Upper lobe of left lung (tissue), 6 donors: ENCODE data around the gene LRRC56. TPM values are rescaled to one million over a fixed set of nuclear protein-coding genes. Genes with fewer than 3 reads are reported as not detected.

Experiments used
- ATAC-seq, 2 donors: fragments of 200-7000 bp; cut with Tn5 transposase; one replicate each; pipeline ENCODE4 v1.9.1; 2022; ENCODE audit warnings: mild to moderate bottlenecking in 2 of 2, moderate library complexity in 2 of 2; ENCODE audit not compliant: low FRiP score in 2 of 2
- DNase-seq, 2 donors: peaks; one replicate each; pipeline ENCODE4 v3.0.0-alpha.2; 2019 to 2020
- H3K27ac ChIP-seq, 4 donors: fragments of 200-600 bp; sonication (generic); one replicate each; pipeline ENCODE4 v1.5.1; 2016 to 2019
- H3K27me3 ChIP-seq, 4 donors: fragments of 200-600 bp; sonication (generic); one replicate each; pipeline ENCODE4 v1.5.1; 2017 to 2019
- H3K36me3 ChIP-seq, 4 donors: fragments of 200-600 bp; sonication (generic); one replicate each; pipeline ENCODE4 v1.5.1; 2016 to 2019
- H3K4me1 ChIP-seq, 4 donors: fragments of 200-600 bp; sonication (generic); one replicate each; pipeline ENCODE4 v1.5.1; 2018 to 2019
- H3K4me3 ChIP-seq, 4 donors: fragments of 200-600 bp; sonication (generic); one replicate each; pipeline ENCODE4 v1.5.1; 2017 to 2019; ENCODE audit warnings: mild to moderate bottlenecking in 2 of 4, moderate library complexity in 1 of 4
- H3K9me3 ChIP-seq, 4 donors: fragments of 200-600 bp; sonication (generic); one replicate each; pipeline ENCODE4 v1.5.1; 2018 to 2019
- EP300 ChIP-seq, 4 donors: sonication (generic); formaldehyde crosslinking; IDR thresholded peaks; one replicate each; pipeline ENCODE4 v1.5.1; 2017; ENCODE audit warnings: antibody characterized with exemption in 4 of 4, control low read depth in 2 of 4
- POLR2A ChIP-seq, 4 donors: fragments of 450-650 bp; IDR thresholded peaks; one replicate each; pipeline ENCODE4 v1.5.1; 2016 to 2017; ENCODE audit warnings: antibody characterized with exemption in 4 of 4, mild to moderate bottlenecking in 2 of 4
- POLR2AphosphoS5 ChIP-seq, 2 donors: sonication (generic); formaldehyde crosslinking; IDR thresholded peaks; one replicate each; pipeline ENCODE4 v1.5.1; 2017; ENCODE audit warnings: antibody characterized with exemption in 2 of 2
- WGBS, 2 donors: methylation state at CpG; one replicate each; pipeline ENCODE4 v1.1.5; 2017 to 2018; 5-methylcytosine and 5-hydroxymethylcytosine counted together
- small RNA-seq, 4 donors: library from RNA; depleted of rRNA; stranded (forward); fragments of <200 nt; gene quantifications; one replicate each; pipeline ENCODE3, GENCODE V24; 2016
- total RNA-seq, 6 donors: library from RNA; depleted of rRNA in 4 of 6; stranded (reverse); fragments of >200 nt in 4 of 6; gene quantifications; one replicate each; pipeline versions ENCODE4 v1.1.0 to v1.2.1, GENCODE V29; 2016 to 2021
- TF ChIP-seq, protein P1 (sequence below), 6 experiments: fragments of 450-650 bp in 4 of 6; fragments of 200-600 bp in 2 of 6; sonication (generic) in 2 of 6; IDR thresholded peaks; one replicate each; pipeline ENCODE4 v1.5.1; 2016 to 2019; ENCODE audit warnings: antibody characterized with exemption in 6 of 6
- donor health status: DM: no; HTN: no; CAD: no; lungs with moderate emphysema.
- donor health status: DM: no; HTN: yes; CAD: no; lungs with severe emphysema.

Gene LRRC56
- total RNA-seq, 6 donors from 2014 or later, result 3.5 to 11.5 (median 5.8) TPM

DNA sequence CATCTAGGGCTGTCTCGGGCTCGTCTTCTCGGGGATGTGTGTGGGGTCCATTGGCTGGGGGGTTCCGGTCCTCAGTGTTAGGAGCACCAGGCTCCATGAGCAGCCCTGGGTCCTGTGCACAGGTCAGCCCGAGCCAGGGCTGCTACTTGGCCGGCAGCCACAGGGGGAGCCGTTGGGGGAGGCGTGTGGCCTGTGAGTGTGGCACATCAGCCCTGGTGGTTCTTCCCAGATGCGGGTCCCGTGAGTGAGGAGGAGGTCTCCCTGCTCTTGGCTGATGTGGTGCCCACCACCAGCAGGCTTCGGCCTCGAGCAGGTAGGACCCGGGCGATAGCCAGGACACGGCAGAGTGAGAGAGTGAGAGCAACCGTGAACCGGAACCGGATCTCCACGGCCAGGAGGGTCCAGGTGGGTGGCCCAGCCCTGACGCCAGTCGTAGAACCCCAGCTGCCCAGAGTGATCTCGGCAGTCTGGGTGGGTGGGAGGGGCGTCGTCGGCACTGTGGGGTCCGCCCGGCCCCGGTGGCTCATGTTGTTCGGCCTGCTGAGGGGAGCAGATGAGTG is 59.9 kb downstream of the LRRC56 start:
- ATAC-seq (peak; percentile 5), DNase-seq (peak in 1 of 2 donors; percentile 71)
- no peak overlapping the region for H3K27ac ChIP-seq
- H3K4me1 ChIP-seq, result no peaks in the 10 kb centered on the region
- peaks cover 40 to 100% (median 94%) of the 10 kb centered on the region in 4 donors for H3K36me3 ChIP-seq
- no peaks in the 10 kb centered on the region for H3K9me3 ChIP-seq
- no peaks in the 10 kb centered on the region for H3K27me3 ChIP-seq
- TF ChIP-seq EP300 (IDR thresholded peaks at IDR 0.05), result no peak
- TF ChIP-seq, protein P1, sequence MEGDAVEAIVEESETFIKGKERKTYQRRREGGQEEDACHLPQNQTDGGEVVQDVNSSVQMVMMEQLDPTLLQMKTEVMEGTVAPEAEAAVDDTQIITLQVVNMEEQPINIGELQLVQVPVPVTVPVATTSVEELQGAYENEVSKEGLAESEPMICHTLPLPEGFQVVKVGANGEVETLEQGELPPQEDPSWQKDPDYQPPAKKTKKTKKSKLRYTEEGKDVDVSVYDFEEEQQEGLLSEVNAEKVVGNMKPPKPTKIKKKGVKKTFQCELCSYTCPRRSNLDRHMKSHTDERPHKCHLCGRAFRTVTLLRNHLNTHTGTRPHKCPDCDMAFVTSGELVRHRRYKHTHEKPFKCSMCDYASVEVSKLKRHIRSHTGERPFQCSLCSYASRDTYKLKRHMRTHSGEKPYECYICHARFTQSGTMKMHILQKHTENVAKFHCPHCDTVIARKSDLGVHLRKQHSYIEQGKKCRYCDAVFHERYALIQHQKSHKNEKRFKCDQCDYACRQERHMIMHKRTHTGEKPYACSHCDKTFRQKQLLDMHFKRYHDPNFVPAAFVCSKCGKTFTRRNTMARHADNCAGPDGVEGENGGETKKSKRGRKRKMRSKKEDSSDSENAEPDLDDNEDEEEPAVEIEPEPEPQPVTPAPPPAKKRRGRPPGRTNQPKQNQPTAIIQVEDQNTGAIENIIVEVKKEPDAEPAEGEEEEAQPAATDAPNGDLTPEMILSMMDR (IDR thresholded peaks at IDR 0.05), result no peak
- TF ChIP-seq POLR2A (IDR thresholded peaks at IDR 0.05), result no peak
- TF ChIP-seq POLR2AphosphoS5 (IDR thresholded peaks at IDR 0.05), result no peak
- H3K4me3 ChIP-seq, result no peak overlapping the region
- 80 to 93% methylated on average over 1 to 25 of the region's 29 CpGs for WGBS, 2 donors

DNA sequence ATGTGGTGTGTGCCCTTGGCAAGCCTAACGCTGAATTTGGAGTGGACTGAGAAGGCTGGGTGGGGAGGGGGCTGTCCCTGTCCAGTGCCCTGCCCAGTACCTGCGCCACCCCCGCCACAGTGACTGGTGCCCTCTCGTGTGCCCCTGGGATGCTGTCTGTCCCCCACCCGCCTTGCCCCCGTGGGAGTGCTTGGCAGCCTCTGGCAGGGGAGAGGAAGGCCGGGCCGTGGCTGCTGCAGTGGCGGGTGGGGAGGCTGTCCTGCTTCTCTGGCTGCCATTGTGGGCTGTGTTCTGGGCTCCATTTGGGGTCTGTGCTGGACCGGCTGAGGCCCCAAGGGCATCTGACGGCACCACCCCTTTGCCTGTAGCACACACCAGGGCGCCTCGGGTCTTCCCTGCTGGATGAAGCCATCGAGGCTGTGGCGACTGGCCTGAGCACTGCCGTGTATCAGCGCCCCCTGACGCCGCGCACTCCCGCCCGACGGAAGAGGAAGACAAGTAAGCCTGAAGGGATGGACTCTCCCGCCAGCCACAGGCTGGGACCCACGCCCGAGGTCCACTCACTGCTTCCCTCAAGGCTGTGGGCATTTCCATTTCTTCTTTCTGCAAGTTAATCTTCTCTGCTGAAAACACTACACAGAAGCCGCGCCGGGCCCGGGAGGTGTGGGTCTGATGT is 60.8 kb downstream of the LRRC56 start:
- H3K4me1 ChIP-seq, result no peaks in the 10 kb centered on the region
- H3K36me3 ChIP-seq, result peaks cover 34 to 100% (median 94%) of the 10 kb centered on the region in 4 donors
- TF ChIP-seq POLR2AphosphoS5 (IDR thresholded peaks at IDR 0.05) (no peak), POLR2A (IDR thresholded peaks at IDR 0.05) (no peak), EP300 (IDR thresholded peaks at IDR 0.05) (no peak)
- TF ChIP-seq, protein P1 (IDR thresholded peaks at IDR 0.05), result no peak
- DNase-seq (peak in 1 of 2 donors; percentile 83), ATAC-seq (peak in 1 of 2 donors; percentile 4)
- H3K27ac ChIP-seq, result no peak overlapping the region
- H3K27me3 ChIP-seq, result no peaks in the 10 kb centered on the region
- no peaks in the 10 kb centered on the region for H3K9me3 ChIP-seq
- H3K4me3 ChIP-seq, result no peak overlapping the region
- WGBS, 2 donors, result 88 to 97% methylated on average over 17 to 30 of the region's 30 CpGs

DNA sequence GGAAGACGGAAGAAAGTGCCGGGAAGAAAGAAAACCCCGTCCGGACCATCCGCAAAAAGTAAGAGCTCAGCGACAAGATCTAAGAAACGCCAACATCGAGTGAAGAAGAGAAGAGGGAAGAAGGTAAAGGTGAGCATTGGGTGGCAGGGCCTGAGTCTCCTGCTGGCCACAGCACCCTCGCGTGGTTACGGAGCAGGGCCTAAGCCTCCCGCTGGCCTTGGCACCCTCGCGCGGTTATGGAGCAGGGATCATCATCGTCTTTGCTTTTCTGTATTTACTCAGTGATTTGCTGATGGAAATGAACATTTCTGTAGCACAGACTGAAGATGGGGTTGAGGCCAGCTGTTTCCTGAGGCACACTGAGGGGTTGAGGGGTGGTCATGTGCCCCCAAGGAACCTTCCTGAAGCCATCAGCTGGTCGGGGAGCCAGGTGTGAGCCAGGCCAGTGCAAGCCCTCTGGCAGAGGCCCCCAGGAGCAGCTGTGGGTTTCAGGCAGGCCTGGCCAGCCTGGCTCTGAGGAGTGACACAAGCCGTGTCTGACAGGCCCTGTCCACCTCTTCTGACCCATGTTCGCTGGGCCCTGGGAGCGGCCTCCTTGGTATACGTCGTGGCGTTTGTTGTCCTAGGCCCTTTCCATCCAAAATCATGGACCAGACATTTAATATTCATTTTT is 64.4 kb downstream of the LRRC56 start:
- peaks cover 52 to 100% (median 95%) of the 10 kb centered on the region in 4 donors for H3K36me3 ChIP-seq
- no peak overlapping the region for H3K27ac ChIP-seq
- WGBS, 2 donors, result 95 to 97% methylated on average over 22 to 23 of the region's 23 CpGs
- no peaks in the 10 kb centered on the region for H3K9me3 ChIP-seq
- ATAC-seq (no peak), DNase-seq (peak in 1 of 2 donors; percentile 62)
- TF ChIP-seq, protein P1 (IDR thresholded peaks at IDR 0.05), result no peak
- TF ChIP-seq EP300 (IDR thresholded peaks at IDR 0.05) (no peak), POLR2A (IDR thresholded peaks at IDR 0.05) (no peak), POLR2AphosphoS5 (IDR thresholded peaks at IDR 0.05) (no peak)
- no peak overlapping the region for H3K4me3 ChIP-seq
- no peaks in the 10 kb centered on the region for H3K27me3 ChIP-seq
- H3K4me1 ChIP-seq, result no peaks in the 10 kb centered on the region

DNA sequence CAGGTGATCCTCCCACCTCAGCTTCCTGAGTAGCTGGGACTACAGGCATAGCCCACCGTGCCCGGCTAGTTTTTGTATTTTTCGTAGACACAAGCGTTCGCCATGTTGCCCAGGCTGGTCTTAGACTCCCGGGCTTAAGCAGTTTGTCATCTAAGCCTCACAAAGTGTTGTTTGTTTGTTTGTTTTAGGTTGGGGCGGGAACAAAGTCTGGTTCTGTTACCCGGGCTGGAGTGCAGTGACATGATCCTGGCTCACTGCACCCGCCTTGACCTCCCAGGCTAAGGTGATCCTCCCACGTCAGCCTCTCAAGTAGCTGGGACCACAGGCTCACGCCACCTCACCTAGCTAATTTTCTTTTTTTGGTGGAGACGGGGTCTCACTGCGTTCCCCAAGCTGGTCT is 65.8 kb downstream of the LRRC56 start:
- Histone ChIP-seq H3K36me3 (peaks cover 62 to 100% (median 95%) of the 10 kb centered on the region in 4 donors), H3K9me3 (no peaks in the 10 kb centered on the region), H3K27me3 (no peaks in the 10 kb centered on the region), H3K27ac (no peak overlapping the region), H3K4me1 (no peaks in the 10 kb centered on the region), H3K4me3 (no peak overlapping the region)
- no peak for DNase-seq
- ATAC-seq, result no peak
- TF ChIP-seq POLR2AphosphoS5 (IDR thresholded peaks at IDR 0.05) (no peak), EP300 (IDR thresholded peaks at IDR 0.05) (no peak), POLR2A (IDR thresholded peaks at IDR 0.05) (no peak)
- TF ChIP-seq, protein P1 (IDR thresholded peaks at IDR 0.05), result no peak
- WGBS, 2 donors, result 93% methylated on average over 13 of the region's 13 CpGs

Small RNA genes within 50 kb of the gene (small RNA-seq; reads per million reads assigned to genes)
- 16.2 to 60.5 (median 32.7) reads per million in 4 donors for gene MIR210

Other genes starting within 250 kb of the LRRC56 start
- 100 to 1,000 TPM in 2 of 6 donors, 10 to 100 TPM in 4; 34.1 to 535 (median 65.2) TPM for gene PGGHG, start 248.4 kb upstream of the LRRC56 start, total RNA-seq
- gene IFITM5, start 238.0 kb upstream of the LRRC56 start, total RNA-seq, result not detected
- 100 to 1,000 TPM; 113 to 704 (median 271) TPM for gene IFITM2, start 229.7 kb upstream of the LRRC56 start, total RNA-seq
- 100 to 1,000 TPM in 1 of 6 donors, 10 to 100 TPM in 5; 16.8 to 119 (median 74.5) TPM for gene IFITM1, start 223.5 kb upstream of the LRRC56 start, total RNA-seq
- gene IFITM3, start 216.7 kb upstream of the LRRC56 start, total RNA-seq, result 100 to 1,000 TPM; 132 to 860 (median 360) TPM
- 1 to 10 TPM in 1 of 6 donors, under 1 TPM in 4, not detected in 1; 0.23 to 2.1 (median 0.54) TPM for gene B4GALNT4, start 168.0 kb upstream of the LRRC56 start, total RNA-seq
- 10 to 100 TPM; 33.4 to 86.3 (median 55.2) TPM for gene PKP3, start 143.3 kb upstream of the LRRC56 start, total RNA-seq
- gene SIGIRR, start 122.5 kb upstream of the LRRC56 start, total RNA-seq, result 100 to 1,000 TPM in 3 of 6 donors, 10 to 100 TPM in 3; 54.7 to 116 (median 91.1) TPM
- gene ANO9, start 95.5 kb upstream of the LRRC56 start, total RNA-seq, result 10 to 100 TPM; 11.7 to 62.9 (median 18.8) TPM
- gene PTDSS2, start 87.2 kb upstream of the LRRC56 start, total RNA-seq, result 100 to 1,000 TPM in 1 of 6 donors, 10 to 100 TPM in 5; 29.6 to 188 (median 45.1) TPM
- gene RNH1, start 30.3 kb upstream of the LRRC56 start, total RNA-seq, result 100 to 1,000 TPM; 236 to 374 (median 339) TPM
- 10 to 100 TPM; 45.5 to 85.0 (median 59.9) TPM for gene HRAS, start 2.0 kb upstream of the LRRC56 start, total RNA-seq
- 10 to 100 TPM in 2 of 6 donors, 1 to 10 TPM in 4; 4.6 to 32.5 (median 6.7) TPM for gene LMNTD2, start 23.2 kb downstream of the LRRC56 start, total RNA-seq
- gene RASSF7, start 23.4 kb downstream of the LRRC56 start, total RNA-seq, result 100 to 1,000 TPM in 5 of 6 donors, 10 to 100 TPM in 1; 80.2 to 222 (median 129) TPM
- 10 to 100 TPM; 25.7 to 93.2 (median 37.9) TPM for gene PHRF1, start 38.9 kb downstream of the LRRC56 start, total RNA-seq
- gene IRF7, start 78.4 kb downstream of the LRRC56 start, total RNA-seq, result 100 to 1,000 TPM in 2 of 6 donors, 10 to 100 TPM in 4; 32.6 to 123 (median 56.2) TPM
- under 1 TPM in 1 of 6 donors, not detected in 5; 0.40 TPM for gene CDHR5, start 87.4 kb downstream of the LRRC56 start, total RNA-seq
- under 1 TPM in 1 of 6 donors, not detected in 5; 0.72 TPM for gene SCT, start 89.7 kb downstream of the LRRC56 start, total RNA-seq
- gene DRD4, start 99.7 kb downstream of the LRRC56 start, total RNA-seq, result 1 to 10 TPM in 3 of 6 donors, under 1 TPM in 1, not detected in 2; 0.54 to 4.2 (median 1.5) TPM
- 10 to 100 TPM; 23.9 to 87.3 (median 35.6) TPM for gene DEAF1, start 157.7 kb downstream of the LRRC56 start, total RNA-seq
- gene TMEM80, start 158.3 kb downstream of the LRRC56 start, total RNA-seq, result 10 to 100 TPM; 28.6 to 62.9 (median 36.1) TPM
- gene EPS8L2, start 168.7 kb downstream of the LRRC56 start, total RNA-seq, result 100 to 1,000 TPM; 120 to 497 (median 199) TPM
- 100 to 1,000 TPM; 163 to 313 (median 217) TPM for gene TALDO1, start 209.9 kb downstream of the LRRC56 start, total RNA-seq
- gene GATD1, start 240.0 kb downstream of the LRRC56 start, total RNA-seq, result 10 to 100 TPM; 14.8 to 77.7 (median 63.6) TPM